ENCODE results near the gene ANKRD61. TPM values are rescaled to one million over a fixed set of nuclear protein-coding genes. Genes with fewer than 3 reads are reported as not detected.
"Not testable (repeated sequence)": the region's sequence is repeated elsewhere in the genome, so short reads cannot be mapped to it uniquely, and the experiment has no call there.

The ANKRD61 gene
- total RNA-seq, 1 donor from 2014 or later = not detected

- Mint-ChIP-seq H3K4me3 (ENCODE audit: unreplicated experiment) (peak within 1 kb of the TSS; percentile 84), H3K27me3 (ENCODE audit: unreplicated experiment) (no peaks in the 10 kb centered on the region), H3K4me1 (ENCODE audit: low read depth, unreplicated experiment) (peaks cover 3% of the 10 kb centered on the region), H3K9me3 (ENCODE audit: unreplicated experiment) (no peaks in the 10 kb centered on the region), H3K27ac (ENCODE audit: unreplicated experiment) (peak within 1 kb of the TSS; percentile 82), H3K36me3 (ENCODE audit: unreplicated experiment) (no peaks in the 10 kb centered on the region)
- TF ChIP-seq CTCF (IDR thresholded peaks at IDR 0.05; ENCODE audit: partially characterized antibody, unreplicated experiment) = no peak
- peak; percentile 97 for DNase-seq
Observed at GRCh38 chr7:6008668-6009611, 22.2 kb upstream of the ANKRD61 start, which contains the start of the genes AIMP2 and PMS2. Gene AIMP2 (plus strand): TSS chr7:6009272. CDS start chr7:6009364, 92 bp downstream. Gene PMS2 (minus strand): TSS chr7:6009049. CDS start chr7:6009019, 30 bp downstream.

GRCh38 chr7:6010370-6010769, 20.8 kb upstream of the ANKRD61 start:
- Mint-ChIP-seq H3K4me3 (ENCODE audit: unreplicated experiment) (peak overlapping the region; percentile 83), H3K27ac (ENCODE audit: unreplicated experiment) (peak overlapping the region; percentile 82)
- not testable (repeated sequence) for H3K27me3 Mint-ChIP-seq (ENCODE audit: unreplicated experiment); DNase-seq; H3K4me1 Mint-ChIP-seq (ENCODE audit: low read depth, unreplicated experiment); H3K36me3 Mint-ChIP-seq (ENCODE audit: unreplicated experiment); H3K9me3 Mint-ChIP-seq (ENCODE audit: unreplicated experiment)

- Mint-ChIP-seq H3K4me3 (ENCODE audit: unreplicated experiment) (no peak overlapping the region), H3K9me3 (ENCODE audit: unreplicated experiment) (no peaks in the 10 kb centered on the region), H3K27me3 (ENCODE audit: unreplicated experiment) (no peaks in the 10 kb centered on the region), H3K27ac (ENCODE audit: unreplicated experiment) (no peak overlapping the region), H3K4me1 (ENCODE audit: low read depth, unreplicated experiment) (peaks cover 3% of the 10 kb centered on the region), H3K36me3 (ENCODE audit: unreplicated experiment) (no peaks in the 10 kb centered on the region)
- no peak for TF ChIP-seq CTCF (IDR thresholded peaks at IDR 0.05; ENCODE audit: partially characterized antibody, unreplicated experiment)
- no peak for DNase-seq
Observed at GRCh38 chr7:6011541-6011940, 19.6 kb upstream of the ANKRD61 start.

DNA sequence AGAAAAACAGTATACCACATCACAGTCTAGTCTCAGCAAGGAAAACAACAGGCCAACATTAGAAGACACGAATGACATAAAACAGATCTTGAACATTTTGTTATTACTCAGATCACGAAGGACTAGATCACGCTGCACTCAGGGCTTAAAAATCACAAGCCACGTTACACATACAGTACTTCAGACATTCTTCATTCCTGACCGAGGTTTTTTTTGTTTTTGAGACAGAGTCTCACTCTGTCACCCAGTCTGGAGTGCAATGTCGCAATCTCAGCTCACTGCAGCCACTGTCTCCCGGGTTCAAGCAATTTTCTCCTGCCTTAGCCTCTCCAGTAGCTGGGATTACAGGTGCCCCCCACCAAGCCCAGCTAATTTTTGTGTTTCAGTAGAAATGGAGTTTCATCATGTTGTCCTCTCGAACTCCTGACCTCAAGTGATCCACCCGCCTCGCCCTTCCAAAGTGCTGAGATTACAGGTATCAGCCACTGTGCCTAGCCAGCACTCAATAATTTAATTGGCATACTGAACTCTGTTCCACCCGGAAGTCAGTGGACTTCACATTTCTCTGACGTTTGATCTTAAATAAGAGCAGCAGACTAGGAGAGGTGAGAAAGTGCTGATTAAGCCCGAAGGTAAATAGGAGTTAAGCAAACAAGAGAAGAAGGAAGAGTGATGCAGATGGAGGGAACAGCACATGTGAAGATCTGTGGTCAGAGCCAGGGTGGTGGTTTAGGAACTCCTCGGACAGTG, 18.6 kb upstream of the ANKRD61 start:
- no peak for TF ChIP-seq CTCF (IDR thresholded peaks at IDR 0.05; ENCODE audit: partially characterized antibody, unreplicated experiment)
- no peaks in the 10 kb centered on the region for H3K36me3 Mint-ChIP-seq (ENCODE audit: unreplicated experiment)
- no peaks in the 10 kb centered on the region for H3K9me3 Mint-ChIP-seq (ENCODE audit: unreplicated experiment)
- no peak overlapping the region for H3K4me3 Mint-ChIP-seq (ENCODE audit: unreplicated experiment)
- H3K27me3 Mint-ChIP-seq (ENCODE audit: unreplicated experiment) = peaks cover 1% of the 10 kb centered on the region
- DNase-seq = no peak
- H3K27ac Mint-ChIP-seq (ENCODE audit: unreplicated experiment) = no peak overlapping the region
- H3K4me1 Mint-ChIP-seq (ENCODE audit: low read depth, unreplicated experiment) = peaks cover 3% of the 10 kb centered on the region

- H3K27me3 Mint-ChIP-seq (ENCODE audit: unreplicated experiment) = peaks cover 1% of the 10 kb centered on the region
- no peaks in the 10 kb centered on the region for H3K36me3 Mint-ChIP-seq (ENCODE audit: unreplicated experiment)
- TF ChIP-seq CTCF (IDR thresholded peaks at IDR 0.05; ENCODE audit: partially characterized antibody, unreplicated experiment) = no peak
- peak overlapping the region; percentile 80 for H3K27ac Mint-ChIP-seq (ENCODE audit: unreplicated experiment)
- H3K9me3 Mint-ChIP-seq (ENCODE audit: unreplicated experiment) = no peaks in the 10 kb centered on the region
- no peaks in the 10 kb centered on the region for H3K4me1 Mint-ChIP-seq (ENCODE audit: low read depth, unreplicated experiment)
- no peak overlapping the region for H3K4me3 Mint-ChIP-seq (ENCODE audit: unreplicated experiment)
- no peak for DNase-seq
Observed at GRCh38 chr7:6015917-6016652, 15.1 kb upstream of the ANKRD61 start.

All from glutamatergic neuron (in vitro differentiated cells).